ENCODE measurements around the gene SLC38A10.

DNA sequence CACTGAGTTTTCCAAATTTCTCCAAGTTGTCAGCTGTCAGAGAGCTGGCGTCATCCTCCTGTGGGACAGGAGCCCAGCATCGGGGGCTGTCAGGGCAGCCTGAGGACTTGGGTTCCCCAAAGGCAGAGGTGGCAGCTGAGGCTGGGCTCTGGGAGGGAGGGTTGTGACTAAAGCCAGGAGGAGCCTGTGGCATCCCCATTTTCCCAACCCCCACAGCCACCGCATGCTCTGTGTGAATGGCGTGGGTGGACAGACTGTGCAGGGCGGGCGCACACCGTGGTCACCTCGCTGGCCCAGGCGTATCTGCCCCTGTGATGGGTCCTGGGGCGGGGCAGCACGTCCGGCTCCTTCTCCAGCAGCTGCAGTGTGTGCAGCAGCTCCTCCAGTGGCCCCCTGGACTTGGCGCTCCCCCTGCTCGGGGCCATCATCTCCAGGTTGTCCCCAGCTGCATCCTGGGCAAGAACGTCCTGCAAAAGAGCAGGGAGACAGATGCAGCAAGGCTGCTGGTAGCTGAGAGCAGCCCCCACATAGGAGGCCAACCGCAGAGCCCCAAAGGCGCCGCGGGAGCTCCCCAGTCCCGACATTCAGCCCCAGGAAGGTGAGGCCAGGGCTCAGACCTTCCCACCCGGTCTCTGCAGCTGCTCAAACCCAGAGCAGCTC is 97.1 kb downstream of the SLC38A10 start:
- TF ChIP-seq, protein P1, sequence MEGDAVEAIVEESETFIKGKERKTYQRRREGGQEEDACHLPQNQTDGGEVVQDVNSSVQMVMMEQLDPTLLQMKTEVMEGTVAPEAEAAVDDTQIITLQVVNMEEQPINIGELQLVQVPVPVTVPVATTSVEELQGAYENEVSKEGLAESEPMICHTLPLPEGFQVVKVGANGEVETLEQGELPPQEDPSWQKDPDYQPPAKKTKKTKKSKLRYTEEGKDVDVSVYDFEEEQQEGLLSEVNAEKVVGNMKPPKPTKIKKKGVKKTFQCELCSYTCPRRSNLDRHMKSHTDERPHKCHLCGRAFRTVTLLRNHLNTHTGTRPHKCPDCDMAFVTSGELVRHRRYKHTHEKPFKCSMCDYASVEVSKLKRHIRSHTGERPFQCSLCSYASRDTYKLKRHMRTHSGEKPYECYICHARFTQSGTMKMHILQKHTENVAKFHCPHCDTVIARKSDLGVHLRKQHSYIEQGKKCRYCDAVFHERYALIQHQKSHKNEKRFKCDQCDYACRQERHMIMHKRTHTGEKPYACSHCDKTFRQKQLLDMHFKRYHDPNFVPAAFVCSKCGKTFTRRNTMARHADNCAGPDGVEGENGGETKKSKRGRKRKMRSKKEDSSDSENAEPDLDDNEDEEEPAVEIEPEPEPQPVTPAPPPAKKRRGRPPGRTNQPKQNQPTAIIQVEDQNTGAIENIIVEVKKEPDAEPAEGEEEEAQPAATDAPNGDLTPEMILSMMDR (optimal IDR thresholded peaks at IDR 0.05 in 1 of 3, IDR thresholded peaks at IDR 0.05 in 1 of 3, conservative IDR thresholded peaks at IDR 0.05 in 1 of 3; ENCODE audit: extremely low read depth in 1 of 3, insufficient read depth in 2 of 3, low read length in 3 of 3): no peak
- no peak for TF ChIP-seq EZH2 (IDR thresholded peaks at IDR 0.05; ENCODE audit: low read length)
